ENCODE results near the gene LAMA4. TPM values are rescaled to one million over a fixed set of nuclear protein-coding genes. Genes with fewer than 3 reads are reported as not detected.

The LAMA4 gene
- total RNA-seq, 1 experiment from 2014 or later = 0.72 TPM

DNA sequence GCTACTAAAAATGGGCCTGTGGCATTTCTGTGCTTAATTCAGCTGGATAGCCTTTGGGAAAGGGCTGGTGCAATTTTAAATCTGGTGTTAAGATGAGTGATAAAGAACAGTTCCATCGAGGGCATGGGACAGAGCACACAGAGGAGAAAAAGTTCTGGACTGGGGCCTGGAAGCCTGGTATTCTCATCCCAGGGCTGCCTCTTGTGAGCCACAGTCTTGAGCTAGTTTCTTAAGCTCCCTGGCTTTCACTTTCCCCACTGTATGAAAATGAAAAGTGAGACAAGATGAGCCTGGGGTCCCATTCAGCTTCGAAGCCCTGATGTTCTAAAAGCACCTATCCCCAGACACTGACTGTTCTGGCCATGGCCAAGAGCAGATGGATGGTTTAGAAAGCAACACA is 14.3 kb upstream of the LAMA4 start:
- TF ChIP-seq, protein P1, sequence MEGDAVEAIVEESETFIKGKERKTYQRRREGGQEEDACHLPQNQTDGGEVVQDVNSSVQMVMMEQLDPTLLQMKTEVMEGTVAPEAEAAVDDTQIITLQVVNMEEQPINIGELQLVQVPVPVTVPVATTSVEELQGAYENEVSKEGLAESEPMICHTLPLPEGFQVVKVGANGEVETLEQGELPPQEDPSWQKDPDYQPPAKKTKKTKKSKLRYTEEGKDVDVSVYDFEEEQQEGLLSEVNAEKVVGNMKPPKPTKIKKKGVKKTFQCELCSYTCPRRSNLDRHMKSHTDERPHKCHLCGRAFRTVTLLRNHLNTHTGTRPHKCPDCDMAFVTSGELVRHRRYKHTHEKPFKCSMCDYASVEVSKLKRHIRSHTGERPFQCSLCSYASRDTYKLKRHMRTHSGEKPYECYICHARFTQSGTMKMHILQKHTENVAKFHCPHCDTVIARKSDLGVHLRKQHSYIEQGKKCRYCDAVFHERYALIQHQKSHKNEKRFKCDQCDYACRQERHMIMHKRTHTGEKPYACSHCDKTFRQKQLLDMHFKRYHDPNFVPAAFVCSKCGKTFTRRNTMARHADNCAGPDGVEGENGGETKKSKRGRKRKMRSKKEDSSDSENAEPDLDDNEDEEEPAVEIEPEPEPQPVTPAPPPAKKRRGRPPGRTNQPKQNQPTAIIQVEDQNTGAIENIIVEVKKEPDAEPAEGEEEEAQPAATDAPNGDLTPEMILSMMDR (IDR thresholded peaks at IDR 0.05; ENCODE audit: unreplicated experiment) = no peak
- intact Hi-C loops (cut with micrococcal nuclease) = no loop called here
- POLR2A ChIA-PET = no interaction called here

DNA sequence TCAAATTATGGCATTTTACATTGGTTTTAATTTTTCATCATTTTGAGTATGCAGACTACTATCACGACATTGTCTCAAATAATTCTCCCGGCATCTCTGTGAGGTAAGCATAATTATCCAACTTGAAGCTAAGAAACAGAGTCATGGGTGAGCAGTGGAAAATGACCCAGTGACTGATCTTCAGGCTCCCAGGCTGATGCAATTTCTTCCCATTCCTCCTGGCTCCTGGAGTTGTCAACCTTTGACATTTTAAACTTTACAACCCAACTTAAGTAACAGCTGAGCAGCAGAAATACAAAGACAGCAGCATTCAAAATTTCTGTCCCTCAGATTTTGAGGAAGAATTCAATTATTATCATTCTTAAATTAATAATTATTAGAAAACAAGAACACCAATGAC is 13.7 kb upstream of the LAMA4 start:
- no peak overlapping the region for H3K4me3 Mint-ChIP-seq (ENCODE audit: unreplicated experiment)
- CTCF ChIA-PET = interaction anchor here (1.0 to 1.3 kb wide), 2 partner anchors 13 to 15 kb away, joined by 4 to 5 read pairs; no protein-coding TSS in a partner anchor
- intact Hi-C loops (cut with micrococcal nuclease) = no loop called here
- no peaks in the 10 kb centered on the region for H3K9me3 Mint-ChIP-seq (ENCODE audit: unreplicated experiment)
- BruUV-seq (replicated peaks) = no TSS peak
- H3K4me1 Mint-ChIP-seq (ENCODE audit: insufficient read depth, unreplicated experiment) = no peaks in the 10 kb centered on the region
- H3K27ac Mint-ChIP-seq (ENCODE audit: low read depth, unreplicated experiment) = no peak overlapping the region
- no peaks in the 10 kb centered on the region for H3K36me3 Mint-ChIP-seq (ENCODE audit: insufficient read depth, unreplicated experiment)
- POLR2A ChIA-PET = interaction anchor here (0.6 kb wide), 1 partner anchor 1685 kb away, joined by 3 read pairs; no protein-coding TSS in a partner anchor
- no peaks in the 10 kb centered on the region for H3K27me3 Mint-ChIP-seq (ENCODE audit: insufficient read depth, unreplicated experiment)
- TF ChIP-seq, protein P1 (IDR thresholded peaks at IDR 0.05; ENCODE audit: unreplicated experiment) = no peak
- no peak for DNase-seq (ENCODE audit: unreplicated experiment)

More for the DNA sequence above, 14.3 kb upstream of the LAMA4 start:
- no peak overlapping the region for H3K4me3 Mint-ChIP-seq (ENCODE audit: unreplicated experiment)
- no peak overlapping the region for H3K27ac Mint-ChIP-seq (ENCODE audit: low read depth, unreplicated experiment)
- no peak for DNase-seq (ENCODE audit: unreplicated experiment)
- no peaks in the 10 kb centered on the region for H3K4me1 Mint-ChIP-seq (ENCODE audit: insufficient read depth, unreplicated experiment)
- no peaks in the 10 kb centered on the region for H3K27me3 Mint-ChIP-seq (ENCODE audit: insufficient read depth, unreplicated experiment)
- CTCF ChIA-PET = interaction anchor here (0.6 to 1.6 kb wide), 3 partner anchors 13 to 1592 kb away, joined by 4 to 5 read pairs (median 4); no protein-coding TSS in a partner anchor
- no peaks in the 10 kb centered on the region for H3K36me3 Mint-ChIP-seq (ENCODE audit: insufficient read depth, unreplicated experiment)
- no TSS peak for BruUV-seq (replicated peaks)
- no peaks in the 10 kb centered on the region for H3K9me3 Mint-ChIP-seq (ENCODE audit: unreplicated experiment)

DNA sequence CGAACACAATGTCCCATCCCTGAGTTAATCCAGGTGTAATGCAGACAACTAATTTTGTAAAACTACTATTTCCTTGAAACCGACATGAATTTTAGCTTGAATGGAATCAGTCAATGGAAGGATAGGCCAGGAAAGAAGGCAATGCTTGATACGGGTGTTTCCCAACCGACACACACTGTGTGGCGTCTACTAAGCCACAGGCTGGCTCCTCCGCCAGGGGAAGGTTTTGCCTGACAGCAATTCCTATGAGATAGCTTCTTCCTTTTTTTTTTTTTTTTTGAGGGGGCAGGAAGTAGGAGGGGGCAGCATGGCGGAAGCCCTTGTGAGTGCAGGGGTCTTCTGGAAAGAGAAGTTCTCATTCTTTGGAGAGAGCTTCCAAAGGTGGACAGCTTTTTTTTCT is 12.0 kb upstream of the LAMA4 start:
- Mint-ChIP-seq H3K36me3 (ENCODE audit: insufficient read depth, unreplicated experiment) (no peaks in the 10 kb centered on the region), H3K9me3 (ENCODE audit: unreplicated experiment) (no peaks in the 10 kb centered on the region), H3K4me1 (ENCODE audit: insufficient read depth, unreplicated experiment) (no peaks in the 10 kb centered on the region), H3K4me3 (ENCODE audit: unreplicated experiment) (no peak overlapping the region), H3K27me3 (ENCODE audit: insufficient read depth, unreplicated experiment) (no peaks in the 10 kb centered on the region), H3K27ac (ENCODE audit: low read depth, unreplicated experiment) (no peak overlapping the region)
- BruUV-seq (replicated peaks) = no TSS peak
- TF ChIP-seq, protein P1 (IDR thresholded peaks at IDR 0.05; ENCODE audit: unreplicated experiment) = no peak
- no peak for DNase-seq (ENCODE audit: unreplicated experiment)
- ChIA-PET POLR2A (no interaction called here), CTCF (interaction anchor here (0.7 to 1.1 kb wide), 2 partner anchors 12 to 78 kb away, joined by 3 read pairs; no protein-coding TSS in a partner anchor)
- intact Hi-C loops (cut with micrococcal nuclease) = no loop called here

DNA sequence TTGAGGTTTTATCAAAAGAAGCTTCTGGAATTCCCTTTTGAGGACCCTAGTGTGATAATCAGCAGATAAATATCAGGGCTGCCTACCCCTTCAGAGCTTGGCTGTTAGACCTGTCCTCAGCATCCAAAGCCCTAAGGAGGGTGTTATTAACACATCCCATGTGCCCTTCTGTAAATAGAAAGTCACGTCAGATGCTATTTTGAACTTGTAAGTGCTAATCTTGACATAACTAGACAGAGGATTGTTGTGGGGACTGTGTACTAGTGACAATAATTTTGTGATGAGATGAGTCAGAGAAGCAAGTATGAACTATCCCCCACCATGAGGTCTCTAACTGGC is 4.9 kb upstream of the LAMA4 start:
- intact Hi-C loops (cut with micrococcal nuclease) = no loop called here
- no TSS peak for BruUV-seq (replicated peaks)
- Mint-ChIP-seq H3K4me3 (ENCODE audit: unreplicated experiment) (no peak overlapping the region), H3K9me3 (ENCODE audit: unreplicated experiment) (no peaks in the 10 kb centered on the region), H3K27ac (ENCODE audit: low read depth, unreplicated experiment) (no peak overlapping the region), H3K4me1 (ENCODE audit: insufficient read depth, unreplicated experiment) (peaks cover 4% of the 10 kb centered on the region), H3K36me3 (ENCODE audit: insufficient read depth, unreplicated experiment) (peaks cover 4% of the 10 kb centered on the region), H3K27me3 (ENCODE audit: insufficient read depth, unreplicated experiment) (no peaks in the 10 kb centered on the region)
- POLR2A ChIA-PET = no interaction called here
- no peak for DNase-seq (ENCODE audit: unreplicated experiment)
- TF ChIP-seq, protein P1 (IDR thresholded peaks at IDR 0.05; ENCODE audit: unreplicated experiment) = no peak
- CTCF ChIA-PET = no interaction called here
